Measurements from ENCODE around the gene DQX1.

- TF ChIP-seq CTCF (conservative IDR thresholded peaks at IDR 0.05; ENCODE audit: low read depth, low read length), result no peak
- no peak for TF ChIP-seq EZH2 (IDR thresholded peaks at IDR 0.05; ENCODE audit: borderline replicate concordance, low read depth, low read length, poor library complexity, severe bottlenecking)
These were observed 28.8 kb downstream of the DQX1 start for GRCh38 chr2:74496997-74497776.
